ENCODE results near the gene STXBP6.

Gene STXBP6

GRCh38 chr14:25049568-25050268 lies at the start of gene STXBP6:
TSS of gene STXBP6 (minus strand) at chr14:25050147. CDS start at chr14:24974818, 75,329 bp downstream.
- no peak for FAIRE-seq

DNA sequence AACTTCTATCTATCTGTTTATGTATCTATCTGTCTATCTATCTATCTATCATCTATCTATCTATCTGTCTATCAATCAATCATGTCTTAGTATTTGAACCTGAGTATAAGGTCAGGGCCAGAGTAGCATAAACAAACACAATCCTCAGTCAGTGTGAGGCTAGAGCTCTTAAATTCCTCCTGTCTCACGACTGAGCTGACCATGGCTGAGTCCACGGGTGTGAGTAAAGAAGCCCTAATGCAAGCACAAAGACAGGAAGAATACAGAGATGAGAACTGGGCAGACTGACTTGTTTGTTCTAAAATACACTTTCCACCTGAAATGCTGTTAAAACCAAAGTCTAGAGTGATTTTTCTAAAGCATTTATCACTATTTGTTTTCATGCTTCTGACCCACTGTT lies 47.2 kb upstream of the STXBP6 start:
- no peak for FAIRE-seq

- FAIRE-seq: no peak
Measured at GRCh38 chr14:25095736-25096437, 45.9 kb upstream of the STXBP6 start.

GRCh38 chr14:25094171-25094907 lies 44.4 kb upstream of the STXBP6 start:
- FAIRE-seq: no peak

- no peak for FAIRE-seq
Measured at GRCh38 chr14:25092258-25092740, 42.4 kb upstream of the STXBP6 start.

GRCh38 chr14:25090716-25091454 lies 40.9 kb upstream of the STXBP6 start:
- no peak for FAIRE-seq

DNA sequence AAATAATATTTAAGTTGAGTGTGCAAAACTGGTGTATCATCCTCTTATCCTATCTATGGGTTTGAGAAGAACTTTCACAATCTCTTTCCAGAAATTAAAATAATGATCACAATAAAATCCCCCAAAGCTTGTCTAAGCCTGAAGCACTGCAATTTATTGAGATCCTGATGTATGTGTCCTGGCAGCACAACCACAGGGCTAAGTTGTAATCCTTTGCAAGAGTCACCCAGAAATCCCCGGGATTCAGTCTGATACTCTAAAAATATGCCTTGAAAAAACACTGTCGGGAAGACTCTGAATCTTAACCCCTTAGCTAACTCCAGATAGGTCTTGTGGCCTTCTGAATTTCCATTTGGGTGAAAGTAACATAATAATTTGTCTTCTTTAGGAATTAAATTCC lies 40.3 kb upstream of the STXBP6 start:
- no peak for FAIRE-seq

- no peak for FAIRE-seq
Measured at GRCh38 chr14:25089496-25089895, 39.5 kb upstream of the STXBP6 start.

DNA sequence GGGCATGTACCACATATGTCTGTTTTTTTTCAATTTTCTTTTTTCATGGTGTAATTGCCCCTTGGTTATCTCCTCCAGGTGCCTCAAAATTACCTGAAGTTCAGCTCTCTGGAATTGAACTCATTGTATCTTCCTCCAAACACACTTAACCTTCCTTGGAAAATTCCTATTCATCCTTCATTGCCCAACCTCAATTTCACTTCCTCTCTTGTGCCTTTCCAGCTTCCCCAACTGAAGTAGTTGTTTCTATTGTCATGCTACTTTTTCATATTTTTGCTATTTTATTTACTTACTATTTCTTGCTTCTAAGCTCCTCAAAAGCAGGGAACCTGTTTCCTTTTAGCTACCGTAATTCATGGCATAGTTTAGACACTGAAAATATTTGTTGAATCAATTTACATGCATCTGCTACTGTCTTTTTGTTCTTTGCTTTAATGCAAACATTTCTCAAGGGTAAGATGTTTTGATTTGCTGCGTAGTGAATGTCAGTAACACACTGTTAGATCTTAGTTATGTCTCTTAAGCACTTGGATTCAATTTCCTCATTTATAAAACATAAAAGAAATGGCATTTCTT lies 37.0 kb upstream of the STXBP6 start:
- no peak for FAIRE-seq

DNA sequence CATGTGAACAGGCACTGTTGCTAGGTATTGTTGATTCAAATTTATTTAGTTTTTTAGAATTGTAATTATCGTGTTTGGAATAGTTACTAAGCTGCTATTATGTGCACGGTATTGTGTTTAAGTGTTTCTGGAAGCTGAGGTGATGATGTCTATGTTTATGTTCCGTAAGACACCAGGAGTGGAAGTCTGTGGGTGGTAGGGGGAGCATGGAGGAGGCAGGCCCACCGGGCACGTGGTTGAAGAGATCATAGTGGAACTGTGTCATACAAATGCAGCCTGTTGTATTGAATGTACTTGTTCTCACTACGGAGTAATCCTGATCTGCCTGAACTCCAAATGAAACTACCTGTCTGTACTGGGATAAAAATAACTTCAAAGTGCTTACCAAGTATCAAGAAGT lies 36.1 kb upstream of the STXBP6 start:
- no peak for FAIRE-seq

DNA sequence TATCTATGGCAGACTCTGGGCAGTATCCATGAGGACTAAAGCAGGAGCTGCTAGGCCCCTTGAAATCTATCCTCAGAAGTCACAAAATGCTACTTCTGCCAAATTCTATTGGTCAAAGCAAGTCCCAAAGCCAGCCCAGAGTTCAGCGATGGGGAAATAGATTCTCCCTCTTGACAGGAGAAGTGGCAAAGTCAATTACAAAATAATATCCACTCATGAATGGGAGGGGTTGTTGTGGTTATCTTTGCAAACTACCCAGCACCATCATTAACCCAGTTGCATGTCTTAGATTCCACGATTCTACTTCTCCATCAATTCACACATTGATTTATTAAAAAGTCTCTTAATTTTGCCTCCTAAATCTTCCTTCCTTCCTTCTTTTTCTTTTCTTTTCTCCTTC lies 30.7 kb upstream of the STXBP6 start:
- FAIRE-seq: no peak

GRCh38 chr14:25079311-25079710 lies 29.4 kb upstream of the STXBP6 start:
- FAIRE-seq: no peak

- no peak for FAIRE-seq
Measured at GRCh38 chr14:25074099-25074685, 24.2 kb upstream of the STXBP6 start.

GRCh38 chr14:25069879-25070278 lies 19.9 kb upstream of the STXBP6 start:
- FAIRE-seq: no peak

GRCh38 chr14:25067600-25067999 lies 17.7 kb upstream of the STXBP6 start:
- no peak for FAIRE-seq

GRCh38 chr14:25062022-25062321 lies 12.0 kb upstream of the STXBP6 start:
- FAIRE-seq: no peak

GRCh38 chr14:25056688-25057078 lies 6.7 kb upstream of the STXBP6 start:
- FAIRE-seq: no peak

- FAIRE-seq: no peak
Measured at GRCh38 chr14:25055992-25056687, 6.2 kb upstream of the STXBP6 start.

DNA sequence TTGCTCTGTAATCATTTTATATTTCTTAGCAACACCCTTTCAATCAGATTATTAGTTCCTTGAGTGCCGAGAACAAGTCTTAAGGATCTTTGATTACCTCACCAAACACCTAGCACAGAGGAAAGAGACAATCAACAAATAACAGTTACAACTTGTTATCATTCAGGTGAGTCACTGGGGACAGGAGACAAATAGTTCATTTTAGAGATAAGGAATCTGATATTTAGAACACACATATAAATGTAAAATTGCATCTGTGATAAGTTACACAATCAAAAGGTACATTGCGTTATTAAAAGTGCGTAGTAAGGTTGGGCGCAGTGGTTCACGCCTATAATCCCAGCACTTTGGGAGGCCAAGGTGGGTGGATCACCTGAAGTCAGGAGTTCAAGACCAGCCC lies 5.1 kb upstream of the STXBP6 start:
- FAIRE-seq: no peak

DNA sequence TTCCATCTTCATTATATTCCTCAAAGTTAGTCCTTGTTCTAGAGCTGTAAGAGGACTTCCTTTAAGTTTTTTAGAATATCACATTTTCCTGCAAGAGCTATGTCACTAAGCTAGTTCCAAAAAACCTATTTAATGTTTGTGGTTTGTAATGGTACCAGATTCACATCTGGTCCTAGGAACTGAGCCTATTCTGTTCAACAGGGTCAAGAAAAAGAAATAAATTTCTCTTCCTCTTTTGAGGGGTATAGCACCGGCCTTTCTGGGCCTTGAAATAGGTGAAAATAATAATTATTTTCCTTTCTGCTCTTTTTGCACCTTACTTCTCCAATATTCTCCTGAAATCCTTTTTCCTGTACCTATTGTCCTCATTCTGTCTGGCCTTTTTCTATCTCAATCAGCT lies 3.6 kb upstream of the STXBP6 start:
- no peak for FAIRE-seq

GRCh38 chr14:25052921-25053320 lies 3.0 kb upstream of the STXBP6 start:
- FAIRE-seq: no peak

DNA sequence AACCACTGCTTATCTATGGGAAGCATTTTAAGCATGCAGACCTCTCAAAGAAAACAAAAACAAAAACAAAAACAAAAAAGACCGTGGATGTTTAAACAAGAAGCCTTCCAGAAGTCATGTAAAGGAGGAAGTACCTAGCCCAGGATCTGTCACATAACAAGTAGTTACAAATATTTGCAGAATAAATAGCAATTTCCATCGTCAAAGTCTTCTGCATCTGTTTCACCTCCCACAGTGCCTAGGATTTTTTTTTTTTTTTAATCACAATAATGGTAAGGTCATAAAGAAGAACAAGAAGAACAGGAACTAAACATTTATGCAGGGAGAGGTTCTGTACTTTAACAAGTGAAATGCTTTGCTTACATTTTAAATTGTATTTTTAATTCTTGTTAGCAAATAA lies 2.4 kb upstream of the STXBP6 start:
- no peak for FAIRE-seq

Data from TTC549 (cell line).